ENCODE measurements around the gene ARID3C.

ARID3C gene

GRCh38 chr9:34627716-34628655 is 880 bp downstream of the ARID3C start:
- no peak for DNase-seq (ENCODE audit: low spot score)

GRCh38 chr9:34625186-34625486 is 3.7 kb downstream of the ARID3C start:
- DNase-seq (ENCODE audit: low spot score) = no peak

DNA sequence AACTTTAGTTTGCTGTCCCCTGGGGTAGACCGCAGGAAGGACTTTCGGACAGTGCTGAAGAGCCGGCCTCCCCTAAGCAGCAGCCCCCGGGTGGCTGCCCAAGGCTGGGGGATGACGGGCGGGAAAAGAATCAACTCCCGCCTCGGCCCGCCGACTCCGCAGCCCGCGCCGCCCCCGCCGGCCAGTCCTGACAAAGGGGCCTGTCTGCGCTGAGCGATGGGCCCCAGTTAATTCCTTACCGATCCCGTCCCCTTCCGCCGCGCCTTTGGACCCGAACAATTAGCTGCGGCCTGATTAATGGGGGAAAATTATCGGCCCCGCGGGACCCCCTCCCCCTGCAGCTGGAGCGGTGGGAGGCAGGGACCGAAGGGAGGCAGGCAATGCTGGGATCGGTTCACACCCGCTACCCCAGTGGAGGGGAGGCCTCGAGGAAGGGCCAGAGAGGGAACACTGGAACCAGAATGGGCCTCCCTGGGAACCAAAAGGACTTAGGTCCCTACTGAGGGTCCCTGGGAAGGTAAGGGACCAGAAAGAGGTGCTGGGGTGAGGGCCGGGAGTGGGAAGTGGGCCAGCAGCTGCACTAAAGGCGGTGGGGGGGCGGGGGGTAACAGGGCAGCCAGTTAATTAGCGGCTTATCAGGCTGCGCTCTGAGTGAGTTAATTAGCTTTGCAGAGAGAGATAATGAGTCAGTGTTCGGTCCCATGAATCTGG is 4.2 kb downstream of the ARID3C start:
- no peak for DNase-seq (ENCODE audit: low spot score)

DNA sequence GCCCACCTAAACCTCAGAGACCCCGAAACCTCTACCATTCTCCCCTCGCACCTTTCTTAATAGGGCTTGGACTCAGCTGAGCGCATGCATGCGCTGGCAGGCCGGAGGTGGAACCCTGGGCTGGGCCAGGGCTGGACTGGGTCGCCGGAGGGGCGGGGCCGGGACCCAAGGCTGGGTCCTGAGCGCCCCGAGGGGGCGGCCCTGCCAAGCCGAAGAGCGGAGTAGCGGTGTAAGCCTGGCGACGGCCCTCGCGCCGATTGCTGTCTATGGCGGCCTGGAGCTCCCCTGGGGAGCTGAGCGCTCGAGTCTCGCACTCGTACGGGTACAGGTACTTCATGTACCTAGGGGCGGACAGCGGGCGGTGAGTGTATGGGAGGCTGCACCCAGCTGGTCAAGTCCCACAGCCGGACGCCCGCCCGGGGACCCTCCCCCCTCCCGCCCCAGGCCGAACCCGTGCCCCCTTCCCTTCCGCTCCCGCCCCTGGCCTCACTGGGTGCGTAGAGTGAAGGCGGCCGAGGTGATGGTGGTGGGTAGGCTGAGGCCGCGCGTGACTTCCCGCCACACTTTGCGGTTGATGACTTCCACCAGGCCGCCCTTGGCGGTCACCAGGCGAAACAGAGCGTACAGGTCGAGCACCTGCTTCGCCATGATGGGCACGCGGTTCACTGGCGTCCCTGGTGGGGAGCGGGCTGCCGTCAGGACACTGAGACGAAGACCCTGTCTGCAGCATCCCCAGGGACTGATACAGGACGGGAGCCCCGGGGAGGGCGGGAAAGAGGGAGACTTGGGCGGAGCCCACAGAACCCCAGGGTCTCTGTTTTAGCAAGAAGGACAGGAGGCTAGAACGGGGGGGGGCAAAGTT is 5.3 kb downstream of the ARID3C start:
- no peak for DNase-seq (ENCODE audit: low spot score)

DNA sequence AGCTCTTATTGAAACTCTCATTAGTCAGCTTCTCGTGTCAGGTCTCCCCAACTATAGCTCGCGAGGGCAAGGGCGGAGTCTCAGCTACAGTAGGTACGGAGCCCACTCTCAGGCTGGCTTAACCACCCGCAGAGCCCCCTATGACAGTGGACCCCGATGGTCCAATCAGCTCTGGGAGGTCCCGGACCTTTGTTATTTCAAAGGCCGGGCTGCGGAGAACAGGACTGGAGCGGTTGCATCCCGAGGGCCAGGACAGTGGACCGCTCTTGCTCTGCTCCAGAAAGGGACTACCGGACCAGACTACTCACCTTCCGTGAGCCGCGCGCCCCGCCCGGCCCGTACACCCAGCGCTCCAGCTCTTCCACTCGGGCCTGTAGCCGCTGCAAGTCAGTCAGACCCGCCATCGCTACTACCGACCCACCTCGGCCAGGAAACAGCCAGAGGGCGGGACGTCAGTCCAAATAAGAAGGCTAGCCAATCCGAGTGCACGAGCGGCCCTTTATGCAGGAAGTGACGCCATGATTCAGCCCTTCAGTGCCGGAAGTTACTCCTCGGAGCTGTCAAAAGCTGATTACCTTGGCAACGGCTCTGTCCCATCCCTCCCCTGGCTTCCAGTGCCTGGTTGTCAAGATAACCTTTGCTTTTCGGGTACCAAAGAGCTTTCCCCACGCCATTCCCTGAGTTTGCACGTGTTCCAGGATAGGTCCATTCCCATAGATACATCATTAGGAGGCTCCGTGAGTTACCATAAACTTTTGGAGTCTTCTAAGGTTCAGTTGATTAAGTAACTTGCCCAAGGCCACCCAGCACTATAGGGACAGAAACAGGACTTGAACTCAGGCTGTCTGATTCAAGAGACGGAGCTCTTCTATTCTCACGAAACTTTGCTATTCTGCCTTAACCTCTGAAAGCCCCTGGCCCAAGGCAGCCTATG is 8.5 kb downstream of the ARID3C start, which contains the start of gene DCTN3:
Gene DCTN3, minus strand, starts transcription at position 435 of the 934 bp plus-strand sequence. Its CDS starts 31 bp downstream, at position 404.
- DNase-seq (ENCODE audit: low spot score) = peak; percentile 95

DNA sequence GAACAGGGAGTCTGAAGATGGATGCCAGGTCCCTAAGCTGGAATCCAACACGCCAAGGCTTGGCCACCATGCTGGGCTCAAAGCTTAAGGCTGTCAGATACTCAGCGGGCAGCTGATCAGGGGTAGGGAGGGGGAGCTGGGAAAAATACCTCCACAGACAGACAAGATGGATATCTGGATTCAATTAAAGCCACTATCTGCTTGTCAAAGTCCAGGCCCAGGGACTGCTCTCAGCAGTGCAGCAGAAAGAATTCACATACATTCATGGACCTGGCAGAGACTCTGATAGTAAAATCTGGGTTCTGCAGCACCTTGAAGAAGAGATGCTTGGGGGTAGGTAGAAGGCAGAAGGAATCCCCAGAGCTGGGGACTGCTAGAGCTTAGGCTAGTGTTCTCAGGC is 13.7 kb downstream of the ARID3C start:
- no peak for DNase-seq (ENCODE audit: low spot score)

DNA sequence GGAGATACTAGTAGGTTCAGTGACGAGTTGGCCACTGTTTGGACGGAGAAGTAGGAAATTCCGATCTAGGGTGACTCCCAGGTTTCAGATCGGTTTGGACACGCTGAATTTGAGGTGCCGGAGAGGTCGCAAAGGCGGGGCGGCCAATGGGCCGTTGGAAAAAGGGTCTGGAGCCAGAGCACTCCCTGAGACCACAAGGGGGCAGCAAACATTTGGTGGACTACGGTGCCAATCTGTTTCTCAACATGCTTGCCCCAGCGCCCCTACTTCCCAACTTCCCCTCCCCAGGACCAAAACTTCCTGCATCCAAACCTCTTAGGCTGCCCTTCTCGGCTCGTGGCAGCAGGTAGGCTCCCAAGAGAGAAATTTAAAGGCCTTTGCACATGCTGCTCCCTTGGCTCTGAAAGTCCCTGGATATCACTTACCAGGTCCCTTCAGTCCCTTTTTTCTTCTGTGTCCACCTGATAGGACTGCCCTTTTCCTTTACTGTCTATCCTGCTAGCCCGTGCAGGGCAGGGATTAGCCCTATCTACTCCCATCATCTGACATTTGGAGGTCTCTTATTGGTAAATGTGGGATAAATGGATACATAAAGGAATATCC is 16.0 kb downstream of the ARID3C start:
- DNase-seq (ENCODE audit: low spot score) = peak; percentile 81

- peak; percentile 88 for DNase-seq (ENCODE audit: low spot score)
Measured at GRCh38 chr9:34611811-34612787, 16.8 kb downstream of the ARID3C start, which contains the start of gene RPP25L. RPP25L (minus strand) TSS chr9:34612097; CDS start chr9:34611296, 801 bp downstream.

DNA sequence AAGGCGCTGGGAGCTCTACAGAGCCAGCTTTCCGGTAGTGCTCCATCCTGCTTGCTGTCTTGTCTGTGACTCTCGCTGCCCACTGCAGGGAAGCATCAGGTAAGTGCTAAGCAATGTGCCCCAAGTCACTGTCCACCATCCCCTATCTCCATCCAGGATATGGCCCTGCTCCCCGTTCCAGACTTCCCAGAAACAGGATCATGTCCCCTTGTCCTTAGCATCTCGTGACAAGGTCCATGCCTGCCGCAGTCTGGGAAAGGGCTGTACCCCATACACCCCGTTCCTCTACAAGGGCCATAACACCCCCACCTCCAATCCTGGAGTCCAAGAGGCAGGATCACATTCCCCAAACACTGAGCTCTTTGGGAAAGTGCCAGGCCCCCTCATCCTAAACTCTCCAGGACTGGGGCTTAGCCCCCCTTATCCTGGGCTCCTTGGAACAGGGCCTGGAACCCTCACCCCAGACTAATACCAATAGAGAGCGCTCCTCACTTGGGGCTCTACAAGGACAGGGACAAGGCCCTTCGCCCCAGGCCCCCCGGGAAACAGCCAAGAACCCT is 17.5 kb downstream of the ARID3C start:
- no peak for DNase-seq (ENCODE audit: low spot score)

DNA sequence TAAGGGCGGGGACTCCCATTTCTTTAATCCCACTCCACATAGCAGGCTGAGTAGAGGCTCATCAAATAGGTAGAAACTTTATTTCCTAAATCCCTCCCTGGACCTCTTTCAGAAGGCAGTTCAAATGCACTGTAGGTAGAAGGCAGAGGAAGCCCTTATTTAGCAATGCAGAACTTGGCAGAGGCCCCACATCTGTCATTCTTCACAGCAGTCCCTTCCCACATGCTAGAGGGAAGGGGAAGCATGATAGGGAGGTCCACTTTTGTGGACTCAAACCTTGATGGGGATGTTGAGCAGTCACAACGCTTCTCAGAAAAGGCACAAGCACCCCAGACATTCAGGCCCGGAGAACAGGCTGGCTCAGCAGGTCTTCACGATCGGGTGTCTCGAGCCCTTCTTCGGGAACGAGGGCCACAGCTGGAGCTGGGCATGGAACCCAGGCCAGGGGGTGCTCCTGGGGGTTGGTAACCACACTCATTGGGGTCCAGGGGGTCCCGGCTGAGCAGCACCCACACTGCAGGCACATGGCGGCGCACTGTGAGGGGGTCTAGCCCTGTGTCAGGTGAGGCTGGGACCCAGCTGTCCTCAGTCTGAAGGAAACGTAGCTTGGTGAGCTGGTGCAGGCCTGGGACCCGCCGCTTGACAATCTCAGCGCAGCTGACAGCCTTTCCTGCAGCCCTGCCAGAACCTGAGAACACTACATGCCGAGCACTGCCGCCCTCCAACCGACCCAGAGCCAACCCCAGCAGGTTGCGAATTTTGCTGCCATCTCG is 18.2 kb downstream of the ARID3C start:
- DNase-seq (ENCODE audit: low spot score) = no peak

GRCh38 chr9:34607331-34607730 is 21.5 kb downstream of the ARID3C start:
- DNase-seq (ENCODE audit: low spot score) = no peak

- DNase-seq (ENCODE audit: low spot score) = no peak
Measured at GRCh38 chr9:34606905-34607304, 22.0 kb downstream of the ARID3C start.

GRCh38 chr9:34606190-34606589 is 22.7 kb downstream of the ARID3C start:
- DNase-seq (ENCODE audit: low spot score) = no peak

DNA sequence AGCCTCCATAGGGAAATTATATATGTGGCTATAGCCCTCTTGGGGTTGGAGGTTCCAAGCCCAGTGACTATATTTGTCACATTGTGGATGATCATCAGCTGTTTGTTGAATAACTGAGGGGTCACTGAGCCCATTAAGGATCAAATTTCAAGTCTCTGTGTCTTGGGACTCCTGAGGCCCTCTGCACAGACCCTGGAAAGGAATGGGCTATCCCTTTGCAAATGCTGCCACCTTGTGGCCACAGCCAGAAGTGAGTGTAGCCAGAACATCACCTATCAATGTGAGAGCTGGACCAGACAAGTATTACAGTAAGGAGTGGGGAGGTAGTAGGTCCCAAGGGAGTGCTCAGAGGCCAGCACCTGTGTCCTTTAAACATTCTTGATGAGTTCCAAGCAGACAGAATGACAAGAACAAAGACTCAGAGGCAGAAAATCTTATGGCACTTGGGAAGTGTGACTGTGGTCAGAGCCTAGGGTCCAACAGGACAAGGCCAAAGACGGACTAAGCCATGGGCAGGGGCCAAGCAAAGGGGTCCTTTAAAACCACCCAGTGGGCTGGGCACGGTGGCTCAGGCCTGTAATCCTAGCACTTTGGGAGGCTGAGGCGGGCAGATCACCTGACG is 25.1 kb downstream of the ARID3C start:
- DNase-seq (ENCODE audit: low spot score) = peak; percentile 74

GRCh38 chr9:34601937-34602573 is 26.8 kb downstream of the ARID3C start:
- DNase-seq (ENCODE audit: low spot score) = no peak

DNA sequence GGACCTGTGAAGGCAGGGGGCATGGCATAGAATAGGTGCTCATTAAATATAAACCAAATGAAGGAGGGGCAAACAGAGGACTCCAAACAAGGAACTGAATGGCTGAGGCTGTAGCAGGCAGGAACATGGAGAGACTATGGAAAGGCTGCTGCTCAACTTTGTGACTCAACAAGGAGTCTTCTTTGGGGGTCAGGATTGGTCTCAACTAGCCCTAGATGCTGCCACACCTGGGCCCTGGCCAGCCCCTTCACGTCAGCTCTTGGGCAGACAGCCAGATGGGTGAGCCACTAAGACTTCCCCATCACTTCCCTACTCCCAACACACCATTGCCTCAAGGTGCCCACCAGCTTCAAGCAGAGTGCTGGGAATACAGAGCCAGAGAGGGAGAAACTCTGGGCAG is 28.0 kb downstream of the ARID3C start:
- DNase-seq (ENCODE audit: low spot score) = no peak

DNA sequence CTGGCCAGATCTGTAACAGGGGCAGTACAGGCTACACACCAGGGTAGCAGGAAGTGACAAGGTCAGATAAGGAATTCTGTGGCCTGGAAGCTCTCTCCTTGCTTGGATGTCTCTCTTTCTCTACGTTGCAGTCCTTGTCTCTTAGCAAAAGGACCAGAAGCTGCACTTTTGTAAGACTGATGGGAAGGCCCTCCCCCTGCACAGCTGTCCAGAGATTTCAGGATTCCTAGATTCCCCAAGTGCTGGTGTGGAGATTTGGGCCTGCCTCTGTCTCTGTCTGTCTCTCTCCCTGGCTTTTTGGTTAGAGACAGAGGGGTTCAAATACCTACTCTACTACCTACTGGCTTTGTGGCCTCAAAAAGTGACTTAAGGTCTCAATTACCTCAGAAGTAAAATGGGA is 29.3 kb downstream of the ARID3C start:
- DNase-seq (ENCODE audit: low spot score) = no peak

All from globus pallidus (tissue), 1 donor.